HG02885 (cell line): ENCODE data around the gene SLC45A2.
"Not testable (repeated sequence)": the region's sequence is repeated elsewhere in the genome, so short reads cannot be mapped to it uniquely, and the experiment has no call there.

Experiments
- ATAC-seq: cut with Tn5 transposase; IDR thresholded peaks from one replicate; pipeline ENCODE4 v1.9.1; 2021; ENCODE audit warnings: mild to moderate bottlenecking; ENCODE audit not compliant: unreplicated experiment, poor library complexity

Gene SLC45A2

GRCh38 chr5:33969572-33970452 is 14.7 kb downstream of the SLC45A2 start:
- peak; percentile 87 for ATAC-seq

- no peak for ATAC-seq
Observed at GRCh38 chr5:33968211-33969005, 16.1 kb downstream of the SLC45A2 start.

- no peak for ATAC-seq
Observed at GRCh38 chr5:33966805-33967204, 17.7 kb downstream of the SLC45A2 start.

GRCh38 chr5:33964132-33964700 is 20.3 kb downstream of the SLC45A2 start:
- no peak for ATAC-seq

- ATAC-seq = no peak
Observed at GRCh38 chr5:33958176-33958575, 26.3 kb downstream of the SLC45A2 start.

GRCh38 chr5:33957577-33958150 is 26.8 kb downstream of the SLC45A2 start:
- no peak for ATAC-seq

- ATAC-seq = not testable (repeated sequence)
Observed at GRCh38 chr5:33952175-33952574, 32.3 kb downstream of the SLC45A2 start.

- ATAC-seq = no peak
Observed at GRCh38 chr5:33944543-33945132, 39.9 kb downstream of the SLC45A2 start.

- ATAC-seq = no peak
Observed at GRCh38 chr5:33941090-33941489, 43.4 kb downstream of the SLC45A2 start.

- ATAC-seq = no peak
Observed at GRCh38 chr5:33939556-33940262, 44.8 kb downstream of the SLC45A2 start.

- no peak for ATAC-seq
Observed at GRCh38 chr5:33938881-33939280, 45.6 kb downstream of the SLC45A2 start.

GRCh38 chr5:33938507-33938796 is 46.0 kb downstream of the SLC45A2 start:
- ATAC-seq = no peak

- ATAC-seq = no peak
Observed at GRCh38 chr5:33937707-33938506, 46.6 kb downstream of the SLC45A2 start.

- ATAC-seq = no peak
Observed at GRCh38 chr5:33937017-33937706, 47.3 kb downstream of the SLC45A2 start.

GRCh38 chr5:33936381-33937016 is 48.0 kb downstream of the SLC45A2 start, which contains the start of gene RXFP3:
Gene RXFP3 (plus strand): TSS chr5:33936386. CDS start chr5:33936741, 355 bp downstream.
- ATAC-seq = no peak

- no peak for ATAC-seq
Observed at GRCh38 chr5:33936004-33936380, 48.5 kb downstream of the SLC45A2 start.

GRCh38 chr5:33934176-33934575 is 50.3 kb downstream of the SLC45A2 start:
- peak; percentile 35 for ATAC-seq

GRCh38 chr5:33933723-33934169 is 50.7 kb downstream of the SLC45A2 start:
- peak; percentile 93 for ATAC-seq
